ENCODE results near the gene CREBL2. TPM values are rescaled to one million over a fixed set of nuclear protein-coding genes. Genes with fewer than 3 reads are reported as not detected.
"Not testable (repeated sequence)": the region's sequence is repeated elsewhere in the genome, so short reads cannot be mapped to it uniquely, and the experiment has no call there.

CREBL2 gene, protein sequence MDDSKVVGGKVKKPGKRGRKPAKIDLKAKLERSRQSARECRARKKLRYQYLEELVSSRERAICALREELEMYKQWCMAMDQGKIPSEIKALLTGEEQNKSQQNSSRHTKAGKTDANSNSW
- 31.5 and 40.3 TPM in 2 replicates for total RNA-seq

DNA sequence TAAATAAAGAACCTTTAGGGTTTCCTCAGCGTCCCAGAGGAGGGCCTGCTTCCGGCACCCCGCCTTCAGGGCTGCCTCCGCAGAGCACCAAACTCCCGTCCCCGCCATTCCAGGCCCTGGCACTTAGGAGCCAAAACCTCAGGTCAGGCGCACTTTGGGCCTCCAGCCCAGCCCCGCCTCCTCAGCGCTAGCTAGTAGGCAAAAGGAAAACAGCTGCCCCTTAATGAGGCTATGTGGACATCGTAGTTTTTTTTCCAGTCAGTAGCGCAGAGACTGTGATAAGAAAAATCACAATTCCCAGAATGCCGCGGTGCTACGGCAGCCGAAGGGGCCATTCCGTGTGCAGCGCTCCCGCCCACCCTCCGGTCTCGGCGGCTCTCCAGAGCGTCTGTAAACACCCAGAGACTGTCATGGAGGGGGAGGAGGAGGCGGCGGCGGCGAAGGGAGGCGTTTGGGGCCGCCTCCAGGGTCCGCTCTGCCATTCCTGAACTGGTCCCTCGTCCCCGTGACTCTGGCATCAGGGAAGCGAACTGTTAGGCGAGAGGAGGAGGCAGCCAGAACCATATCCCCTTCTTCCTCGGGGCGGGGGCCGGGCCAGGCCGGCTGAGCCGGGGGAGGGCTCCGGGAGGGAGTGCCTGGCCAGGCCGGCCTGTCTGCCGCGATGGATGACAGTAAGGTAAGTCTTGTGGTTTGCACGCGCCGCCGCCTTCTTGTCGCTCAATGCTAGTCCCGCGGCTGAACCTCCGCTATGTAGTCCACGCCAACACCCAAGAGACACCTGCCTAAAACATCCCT is at the start of gene CREBL2:
CREBL2 (plus strand) TSS at position 365 of the 795 bp plus-strand sequence; CDS start at position 662, 297 bp downstream.
- DNase-seq (ENCODE audit: low read depth, low spot score), result peak; percentile 86

DNA sequence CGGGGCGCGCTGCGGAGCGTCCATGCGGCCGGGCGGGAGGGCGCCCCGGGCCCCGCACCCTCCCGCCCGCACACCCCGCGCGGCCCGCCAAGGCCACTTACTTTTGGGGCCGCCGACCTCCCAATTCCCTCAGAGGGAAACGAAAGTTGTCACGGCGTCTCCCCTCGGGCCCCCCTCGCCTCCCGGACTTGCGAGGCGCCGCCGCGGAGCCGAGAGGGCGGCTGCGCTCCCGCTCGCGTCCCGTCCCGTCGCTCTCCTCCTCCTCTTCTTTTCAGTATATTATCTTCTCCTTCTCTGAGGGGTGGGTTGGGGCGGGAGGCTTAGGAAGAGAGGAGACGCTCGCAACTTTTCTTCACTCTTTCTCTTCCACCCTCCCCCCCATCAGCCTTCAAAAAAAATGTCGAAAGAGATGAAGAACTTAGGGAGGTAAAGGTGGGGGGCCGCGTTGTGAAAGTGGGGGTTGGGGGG is 49.6 kb upstream of the CREBL2 start:
- DNase-seq (ENCODE audit: low read depth, low spot score), result no peak

DNA sequence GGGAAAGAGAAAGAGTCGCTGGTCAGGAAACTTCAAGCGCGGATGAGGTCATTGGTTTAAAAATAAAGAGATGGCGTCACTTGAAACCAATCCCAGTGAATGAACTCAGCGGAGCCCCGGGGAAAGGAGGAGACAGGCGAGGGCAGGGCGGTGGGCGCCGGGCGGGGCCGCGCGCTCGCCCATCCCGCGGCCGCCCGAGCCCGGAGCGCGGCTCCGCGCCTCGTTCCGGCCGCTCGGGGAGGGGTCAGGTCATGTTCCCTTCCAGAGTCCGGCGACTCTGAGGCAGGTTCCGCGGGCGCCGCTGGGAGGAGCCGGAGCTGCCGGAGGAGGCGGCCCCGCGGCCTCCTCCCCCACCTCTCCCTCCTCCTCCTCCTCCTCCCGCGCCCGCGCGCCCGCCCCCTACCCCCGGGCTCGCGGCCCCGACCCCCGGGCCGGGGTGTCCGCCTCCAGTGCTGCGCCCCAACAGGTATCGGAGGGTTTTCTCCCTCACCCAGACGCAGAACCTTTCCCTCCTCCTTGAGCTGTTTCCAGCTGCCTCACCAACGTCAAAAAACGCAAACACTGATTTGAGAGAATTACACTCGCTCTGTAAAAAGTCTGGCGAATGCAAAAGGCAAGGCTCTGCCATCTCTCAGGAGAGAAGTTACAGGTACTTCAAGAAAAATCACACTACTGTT is 49.0 kb upstream of the CREBL2 start, which contains the start of gene DUSP16:
DUSP16 (minus strand) TSS at position 279 of the 677 bp plus-strand sequence. CDS start 41,765 bp downstream, outside the sequence.
- peak; percentile 76 for DNase-seq (ENCODE audit: low read depth, low spot score)

DNA sequence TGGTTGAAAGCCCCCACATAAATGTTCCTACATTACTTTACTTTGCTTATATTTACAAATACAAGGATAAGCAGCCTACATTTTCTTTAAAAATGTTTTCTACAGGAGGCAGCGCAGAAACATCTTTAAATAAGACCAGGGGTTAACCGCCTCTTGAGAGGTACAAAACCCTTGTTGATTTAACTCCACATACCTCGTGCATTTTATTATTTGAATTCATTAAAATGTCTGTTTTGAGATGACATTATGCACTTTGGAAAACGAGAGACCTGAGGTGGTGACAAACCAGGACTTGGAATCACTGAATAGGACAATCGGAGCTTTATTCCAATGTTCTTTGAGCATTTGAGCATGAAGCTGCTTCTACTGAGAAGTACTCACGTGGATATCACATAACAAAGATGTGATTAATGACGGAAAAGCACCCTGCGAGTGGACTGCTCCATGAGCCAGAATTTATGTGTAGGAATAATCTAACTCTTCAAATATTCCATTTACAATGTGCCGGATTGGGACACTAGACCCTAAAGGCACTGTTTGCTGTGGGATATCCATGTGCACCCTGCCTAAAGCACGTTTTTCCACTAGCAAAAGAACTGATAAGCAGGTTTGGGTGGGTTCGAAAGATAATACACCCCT is 48.3 kb upstream of the CREBL2 start:
- no peak for DNase-seq (ENCODE audit: low read depth, low spot score)

DNA sequence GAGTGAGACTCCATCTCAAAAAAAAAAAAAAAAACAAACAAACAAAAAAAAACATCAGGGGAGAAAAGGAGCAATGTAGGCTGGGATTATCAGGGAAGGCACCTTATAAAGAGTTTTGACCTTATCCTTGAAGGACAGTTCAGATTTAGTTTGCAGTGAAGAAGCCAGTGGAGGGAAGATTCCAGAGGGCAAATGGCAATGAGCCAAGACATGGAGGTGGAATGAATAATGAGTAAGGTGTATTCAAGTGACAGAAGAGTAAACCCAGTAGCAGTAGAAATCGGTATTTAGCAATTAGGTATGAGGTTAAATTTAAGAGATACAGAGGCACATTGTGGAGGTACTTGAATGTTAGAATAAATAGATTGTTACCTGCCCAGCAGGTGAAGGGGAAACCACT is 46.8 kb upstream of the CREBL2 start:
- no peak for DNase-seq (ENCODE audit: low read depth, low spot score)

DNA sequence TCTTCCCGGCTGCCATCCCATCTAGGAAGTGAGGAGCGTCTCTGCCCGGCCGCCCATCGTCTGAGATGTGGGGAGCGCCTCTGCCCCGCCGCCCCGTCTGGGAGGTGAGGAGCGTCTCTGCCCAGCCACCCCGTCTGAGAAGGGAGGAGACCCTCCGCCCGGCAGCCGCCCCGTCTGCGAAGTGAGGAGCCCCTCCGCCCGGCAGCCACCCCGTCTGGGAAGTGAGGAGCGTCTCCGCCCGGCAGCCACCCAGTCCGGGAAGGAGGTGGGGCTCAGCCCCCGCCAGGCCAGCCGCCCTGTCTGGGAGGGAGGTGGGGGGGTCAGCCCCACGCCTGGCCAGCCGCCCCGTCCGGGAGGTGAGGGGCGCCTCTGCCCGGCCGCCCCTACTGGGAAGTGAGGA is 45.7 kb upstream of the CREBL2 start:
- not testable (repeated sequence) for DNase-seq (ENCODE audit: low read depth, low spot score)

DNA sequence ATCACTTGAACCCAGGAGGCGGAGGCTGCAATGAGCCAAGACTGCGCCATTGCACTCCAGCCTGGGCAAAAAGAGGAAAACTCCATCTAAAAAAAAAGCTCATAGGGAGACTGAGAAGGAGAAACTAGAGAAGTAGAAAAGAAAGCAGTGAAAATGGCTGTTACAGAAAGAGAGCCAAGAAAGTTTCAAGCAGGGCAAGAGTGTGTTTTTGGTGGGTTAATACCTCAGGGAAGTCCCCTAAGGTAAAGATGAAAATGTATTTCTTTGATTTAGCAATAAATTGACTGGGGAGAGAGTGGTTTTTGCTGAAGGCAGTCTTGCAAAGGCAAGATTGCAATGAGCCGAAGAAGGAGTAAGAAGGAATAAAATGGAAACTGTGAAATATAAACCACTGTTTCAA is 39.0 kb upstream of the CREBL2 start:
- DNase-seq (ENCODE audit: low read depth, low spot score), result no peak

DNA sequence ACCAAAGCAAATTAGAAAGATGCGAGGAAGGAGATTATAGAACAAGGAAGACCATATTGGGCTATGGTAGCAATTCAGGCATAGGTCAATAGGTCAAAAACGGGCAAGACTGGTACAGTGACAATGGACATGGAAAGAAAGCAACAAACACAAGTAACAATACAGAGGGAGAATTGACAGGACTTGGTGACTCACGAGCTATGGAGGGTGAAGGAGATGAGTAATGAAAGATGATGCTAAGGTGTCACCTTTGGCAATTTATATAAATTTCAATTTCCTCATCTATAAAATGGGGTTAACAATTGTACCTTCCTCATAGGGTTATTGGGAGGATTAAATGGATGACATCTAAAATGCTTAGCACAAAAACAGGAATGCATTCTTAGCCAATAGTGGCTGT is 33.9 kb upstream of the CREBL2 start:
- DNase-seq (ENCODE audit: low read depth, low spot score), result no peak

DNA sequence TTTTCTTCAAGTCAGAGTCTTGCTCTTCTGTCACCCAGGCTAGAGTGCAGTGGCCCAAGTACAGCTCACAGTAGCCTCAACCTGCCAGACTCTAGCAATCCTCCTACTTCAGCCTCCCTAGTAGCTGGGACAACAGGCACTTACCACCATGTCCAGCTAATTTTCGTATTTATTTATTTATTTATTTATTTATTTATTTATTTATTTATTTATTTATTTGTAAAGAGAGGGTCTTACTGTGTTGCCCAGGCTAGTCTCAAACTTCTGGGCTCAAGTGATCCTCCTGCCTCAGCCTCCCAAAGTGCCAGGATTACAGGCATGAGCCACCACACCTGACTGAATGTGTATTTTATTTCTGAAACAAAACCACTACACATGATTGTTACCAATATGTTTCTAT is 31.0 kb upstream of the CREBL2 start:
- not testable (repeated sequence) for DNase-seq (ENCODE audit: low read depth, low spot score)

DNA sequence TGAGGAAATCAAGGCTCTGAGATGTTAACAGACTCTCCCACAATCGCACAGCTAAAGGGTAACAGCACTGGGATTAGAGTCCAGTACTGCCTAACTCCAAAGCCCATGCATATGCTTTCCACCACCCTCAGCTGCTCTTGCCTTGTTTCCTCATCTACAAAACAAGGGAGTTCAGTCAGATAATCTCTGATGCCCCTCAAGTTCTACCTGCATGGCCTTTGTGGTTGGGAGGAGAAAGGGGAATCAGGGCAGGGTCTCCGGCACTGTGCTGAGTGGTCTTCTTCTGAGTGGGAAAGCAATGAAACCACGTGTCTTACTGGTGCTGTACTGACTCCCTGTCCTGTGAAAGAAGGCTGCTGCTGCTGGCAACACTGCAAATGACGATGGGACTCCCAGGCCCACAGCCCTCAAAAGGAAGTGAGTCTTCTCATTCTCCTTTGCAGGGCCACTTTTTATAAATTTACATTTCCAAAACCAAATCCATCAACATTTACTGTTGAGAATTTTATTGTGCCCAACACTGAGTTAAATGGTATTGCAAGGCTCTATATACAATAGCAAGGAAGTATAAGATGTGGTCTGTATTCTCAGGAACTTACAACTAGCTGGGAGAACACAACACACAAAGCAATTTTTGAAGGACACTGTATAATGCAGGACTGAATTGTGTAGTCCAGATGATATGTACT is 29.3 kb upstream of the CREBL2 start:
- no peak for DNase-seq (ENCODE audit: low read depth, low spot score)

DNA sequence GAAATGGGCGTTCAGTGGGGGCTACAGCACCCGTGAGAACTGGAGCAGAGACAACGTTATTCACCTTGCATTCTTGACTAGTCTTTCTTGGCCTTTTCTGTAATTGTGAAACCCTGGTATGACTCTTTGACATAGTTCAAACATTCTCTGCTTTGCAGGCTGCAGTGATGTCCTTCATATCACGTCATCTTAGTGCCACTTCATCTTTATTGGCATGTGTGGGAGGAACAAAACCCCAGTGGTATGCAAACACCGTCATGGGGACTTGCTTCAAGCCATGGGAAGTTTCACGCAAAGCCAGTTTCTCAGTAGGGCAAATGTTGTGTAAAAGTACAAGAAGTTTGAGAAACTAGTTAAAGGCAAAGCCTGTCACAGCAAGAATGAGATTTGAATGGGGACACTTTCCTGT is 28.8 kb upstream of the CREBL2 start:
- DNase-seq (ENCODE audit: low read depth, low spot score), result no peak

DNA sequence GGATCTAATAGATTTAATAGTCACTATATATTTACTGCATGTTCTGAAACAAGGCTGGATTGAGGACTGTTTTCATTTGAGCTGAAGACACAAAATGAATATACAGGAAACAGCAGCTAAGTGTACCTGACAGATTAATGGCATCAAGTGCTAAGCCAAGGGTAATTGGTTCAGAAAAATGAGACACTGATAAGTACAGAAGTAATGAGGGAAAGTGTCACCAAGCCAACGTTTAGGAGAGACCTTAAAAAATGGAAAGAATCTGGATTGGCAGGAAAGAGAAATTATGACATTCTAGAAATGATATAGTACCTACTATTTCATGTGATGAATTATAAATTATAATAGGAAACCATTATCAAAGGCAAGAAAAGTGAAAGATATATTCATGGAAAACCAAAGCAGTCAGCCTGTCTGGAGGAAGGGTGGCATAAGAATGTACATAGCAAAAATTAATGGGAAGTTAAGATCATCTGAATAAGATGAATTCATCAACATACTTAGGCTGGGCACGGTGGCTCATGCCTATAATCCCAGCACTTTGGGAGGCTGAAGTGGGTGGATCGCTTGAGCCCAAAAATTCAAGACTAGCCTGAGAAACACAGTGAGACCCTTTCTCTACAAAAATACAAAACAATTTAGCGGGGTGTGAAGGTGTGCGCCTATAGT is 28.0 kb upstream of the CREBL2 start:
- no peak for DNase-seq (ENCODE audit: low read depth, low spot score)

DNA sequence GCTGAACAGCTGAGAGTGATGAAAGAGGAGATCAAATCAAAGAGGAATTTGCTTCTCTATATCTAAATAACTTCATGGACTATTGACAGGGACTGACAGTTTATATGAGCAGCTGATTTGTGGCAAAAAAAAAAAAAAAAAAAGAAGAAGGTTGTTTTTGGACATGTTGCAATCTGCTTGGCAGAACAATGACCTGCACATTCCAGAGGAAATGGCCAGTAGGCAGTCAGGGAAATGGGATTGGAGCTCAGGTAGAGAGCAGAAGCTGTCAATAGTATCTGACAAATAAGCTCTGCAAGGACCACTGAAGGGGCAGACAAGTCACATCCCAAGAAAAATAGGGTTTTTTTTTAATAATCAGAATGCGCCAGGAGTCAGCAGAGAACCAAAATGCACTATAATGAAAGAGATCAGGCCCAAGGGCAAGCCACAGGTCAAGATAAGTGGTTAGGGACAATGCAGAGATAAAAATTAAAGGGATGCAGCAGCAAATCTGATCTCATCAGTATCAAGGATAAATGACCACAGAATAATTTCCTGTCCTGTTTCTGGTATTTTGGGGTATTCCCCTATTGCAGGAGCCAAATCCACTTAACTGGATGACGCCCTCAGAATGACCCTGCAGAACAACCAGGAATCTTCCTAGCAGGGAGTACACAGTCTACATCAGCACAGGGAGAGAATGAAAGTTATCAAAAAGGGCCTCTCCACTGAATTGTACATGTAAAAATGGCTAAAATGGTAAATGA is 26.4 kb upstream of the CREBL2 start:
- no peak for DNase-seq (ENCODE audit: low read depth, low spot score)

DNA sequence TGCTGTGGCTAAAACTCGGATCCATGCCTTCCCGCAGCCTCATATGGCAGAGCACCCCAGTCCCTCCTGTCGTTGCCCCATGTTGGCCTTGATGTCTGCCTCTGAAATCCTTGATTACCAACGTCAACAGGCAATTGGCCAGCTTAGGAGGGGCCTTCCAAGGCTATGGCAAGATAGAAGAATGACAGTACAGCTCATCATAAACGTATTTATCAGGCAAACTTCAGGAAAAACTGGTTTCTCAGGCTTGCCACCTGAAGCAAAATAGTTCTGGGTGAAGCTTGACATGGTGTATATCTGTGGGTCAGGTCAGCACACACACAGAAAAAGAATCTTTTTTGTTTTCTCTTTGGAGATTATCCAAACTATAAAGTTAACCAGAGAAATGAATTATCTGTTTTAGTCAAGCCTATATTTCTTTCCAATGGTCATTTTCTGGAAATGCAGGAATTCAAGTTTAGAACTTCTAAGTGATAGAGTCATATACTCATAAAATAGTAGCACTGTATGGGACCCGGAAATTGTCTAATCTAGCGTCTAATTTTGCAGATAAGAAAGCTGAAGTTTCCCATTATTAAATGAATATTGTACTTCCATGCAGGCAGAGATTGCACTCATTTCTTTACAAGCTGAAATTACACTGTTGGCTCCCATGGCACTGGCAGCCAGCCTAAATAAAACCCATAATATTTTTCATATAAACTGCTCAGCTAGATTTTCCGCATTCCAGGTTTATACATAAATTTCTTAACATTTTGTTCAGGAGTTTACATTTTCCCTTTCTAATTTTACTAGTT is 24.6 kb upstream of the CREBL2 start:
- DNase-seq (ENCODE audit: low read depth, low spot score), result no peak

DNA sequence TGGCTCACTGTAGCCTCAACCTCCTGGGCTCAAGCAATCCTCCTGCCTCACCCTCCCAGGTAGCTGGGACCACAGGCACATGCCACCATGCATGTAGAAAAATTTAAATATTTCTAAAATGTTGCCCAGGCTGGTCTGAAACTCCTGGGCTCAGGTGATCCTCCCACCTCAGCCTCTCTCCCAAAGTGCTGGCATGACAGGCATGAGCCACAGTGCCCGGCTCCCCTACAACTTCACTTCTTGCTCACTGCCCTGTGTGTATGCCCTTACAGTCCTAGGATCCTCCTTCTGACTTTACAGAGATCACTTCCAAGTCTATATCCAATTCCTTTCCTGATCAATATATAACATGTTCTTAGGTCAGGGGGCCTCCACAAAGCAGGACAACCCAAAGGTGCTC is 23.8 kb upstream of the CREBL2 start:
- DNase-seq (ENCODE audit: low read depth, low spot score), result no peak

DNA sequence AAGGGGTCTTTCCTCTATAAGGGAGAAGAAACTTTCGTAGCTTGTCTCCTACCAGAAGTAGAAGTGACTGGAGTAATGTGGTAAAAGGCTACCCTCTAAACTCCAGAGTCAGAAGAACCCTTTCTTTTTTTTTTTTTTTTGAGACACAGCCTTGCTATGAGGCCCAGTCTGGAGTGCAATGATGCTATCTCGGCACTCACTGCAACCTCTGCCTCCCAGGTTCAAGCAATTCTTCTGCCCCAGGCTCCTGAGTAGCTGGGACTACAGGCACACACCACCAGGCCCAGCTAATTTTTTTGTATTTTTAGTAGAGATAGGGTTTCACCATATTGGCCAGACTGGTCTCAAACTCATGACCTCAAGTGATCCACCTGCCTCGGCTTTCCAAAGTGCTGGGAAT is 23.2 kb upstream of the CREBL2 start:
- DNase-seq (ENCODE audit: low read depth, low spot score), result not testable (repeated sequence)

DNA sequence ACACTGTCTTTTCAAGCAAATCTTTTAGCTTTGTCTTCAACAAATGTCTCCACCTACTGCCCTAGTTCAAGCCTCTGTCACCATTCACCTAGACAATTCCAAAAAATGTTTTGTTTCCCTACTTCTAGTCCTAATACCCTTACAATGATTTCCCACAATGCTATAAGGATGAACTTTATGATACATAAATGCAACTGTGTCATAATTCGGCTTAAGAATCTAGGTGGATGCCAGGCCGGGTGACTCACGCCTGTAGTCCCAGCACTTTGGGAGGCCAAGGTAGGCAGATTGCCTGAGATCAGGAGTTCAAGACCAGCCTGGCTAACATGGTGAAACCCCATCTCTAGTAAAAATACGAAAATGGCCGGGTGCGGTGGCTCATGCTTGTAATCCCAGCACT is 20.7 kb upstream of the CREBL2 start:
- DNase-seq (ENCODE audit: low read depth, low spot score), result no peak

DNA sequence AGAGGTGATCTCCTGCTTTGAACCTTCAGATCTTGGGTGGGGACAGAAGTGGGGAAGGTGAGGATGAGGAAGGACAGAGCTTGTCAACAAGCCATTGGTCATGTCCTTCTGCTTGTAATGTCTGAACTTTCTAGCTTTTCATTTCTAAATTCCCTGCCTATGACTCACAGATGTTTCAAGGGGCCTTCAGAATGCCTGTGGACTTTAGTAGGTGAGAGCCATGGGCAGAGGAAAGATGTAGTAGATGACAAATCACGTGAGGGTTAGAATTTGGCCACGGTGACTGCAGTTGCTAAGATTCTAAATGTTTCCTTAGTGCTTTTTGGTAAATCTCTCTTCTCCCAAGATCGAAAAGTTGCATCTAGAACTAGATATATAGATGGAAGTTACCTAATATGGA is 18.7 kb upstream of the CREBL2 start:
- DNase-seq (ENCODE audit: low read depth, low spot score), result no peak

DNA sequence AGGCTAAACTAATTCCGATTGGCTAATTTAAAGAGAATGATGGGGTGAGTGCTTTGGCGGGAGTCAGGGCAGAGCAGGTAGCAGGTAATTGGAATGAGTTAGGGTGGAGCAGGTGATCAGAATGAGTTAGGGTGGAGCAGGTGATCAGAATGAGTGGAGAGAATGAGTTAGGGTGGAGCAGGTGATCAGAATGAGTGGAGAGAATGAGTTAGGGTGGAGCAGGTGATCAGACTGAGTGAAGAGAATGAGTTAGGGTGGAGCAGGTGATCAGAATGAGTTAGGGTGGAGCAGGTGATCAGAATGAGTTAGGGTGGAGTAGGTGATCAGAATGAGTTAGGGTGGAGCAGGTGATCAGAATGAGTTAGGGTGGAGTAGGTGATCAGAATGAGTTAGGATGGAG is 15.7 kb upstream of the CREBL2 start:
- not testable (repeated sequence) for DNase-seq (ENCODE audit: low read depth, low spot score)
